Esophagus squamous epithelium (tissue), 5 donors: ENCODE results near the gene NOS1. TPM values are rescaled to one million over a fixed set of nuclear protein-coding genes. Genes with fewer than 3 reads are reported as not detected.

Experiments
- DNase-seq: peaks from one replicate; lab custom pipeline; 2025; lab: John Stamatoyannopoulos, UW
- H3K27ac ChIP-seq, 4 donors: fragments of 200-600 bp; sonication (generic); one replicate each; pipeline ENCODE4 v1.5.1; 2016 to 2019; ENCODE audit warnings: mild to moderate bottlenecking in 1 of 4
- H3K27me3 ChIP-seq, 4 donors: fragments of 200-600 bp; sonication (generic); 1 replicate in 3 of 4; 2 replicates in 1 of 4; pipeline versions ENCODE4 v1.5.1 to v1.6.0; 2017 to 2021; ENCODE audit warnings: antibody characterized with exemption in 1 of 4
- H3K36me3 ChIP-seq, 3 donors: fragments of 200-600 bp; sonication (generic); one replicate each; pipeline ENCODE4 v1.5.1; 2016 to 2019
- H3K4me1 ChIP-seq, 3 donors: fragments of 200-600 bp; sonication (generic); one replicate each; pipeline ENCODE4 v1.5.1; 2017 to 2019
- H3K4me3 ChIP-seq, 4 donors: fragments of 200-600 bp; sonication (generic); 1 replicate in 3 of 4; 2 replicates in 1 of 4; pipeline ENCODE4 v1.5.1; 2016 to 2019; ENCODE audit warnings: mild to moderate bottlenecking in 2 of 4, moderate library complexity in 1 of 4
- H3K9me3 ChIP-seq, 3 donors: fragments of 200-600 bp; sonication (generic); one replicate each; pipeline ENCODE4 v1.5.1; 2016 to 2019
- CTCF ChIP-seq, 6 experiments: fragments of 450-650 bp in 4 of 6; fragments of 200-600 bp in 2 of 6; sonication (generic) in 2 of 6; IDR thresholded peaks; one replicate each; pipeline ENCODE4 v1.5.1; 2016 to 2019; ENCODE audit warnings: antibody characterized with exemption in 6 of 6, mild to moderate bottlenecking in 4 of 6, moderate library complexity in 4 of 6
- POLR2A ChIP-seq, 4 donors: fragments of 450-650 bp; IDR thresholded peaks; one replicate each; pipeline ENCODE4 v1.6.1; 2017; ENCODE audit warnings: antibody characterized with exemption in 4 of 4, mild to moderate bottlenecking in 4 of 4, moderate library complexity in 3 of 4
- WGBS, 2 donors: methylation state at CpG; one replicate each; pipeline ENCODE4 v1.1.5; 2018; 5-methylcytosine and 5-hydroxymethylcytosine counted together
- intact Hi-C: fragments of 100-400 bp; cut with DNase I; formaldehyde crosslinking; loops from one replicate; pipeline ENCODE4 v1.15.0; 2022
- total RNA-seq, 4 donors: library from RNA; depleted of rRNA; stranded (reverse); fragments of >200 nt; gene quantifications; one replicate each; pipeline ENCODE4 v1.1.0, GENCODE V29; 2016
- donor health status: DM: yes; HTN: yes; CAD: no.

Gene NOS1
- total RNA-seq, 4 donors from 2014 or later: 0.49 to 1.9 (median 1.5) TPM

- no peak for TF ChIP-seq CTCF (IDR thresholded peaks at IDR 0.05)
- TF ChIP-seq POLR2A (IDR thresholded peaks at IDR 0.05): no peak
- peaks cover 0 to 99% (median 10%) of the 10 kb centered on the region in 4 donors for H3K27me3 ChIP-seq
- 0% methylated on average over 25 of the region's 91 CpGs; no CpG with 5 or more reads in 1 of the 2 donors for WGBS, 2 donors
- peak overlapping the region in 1 of 4 donors; percentile 14 for H3K27ac ChIP-seq
- H3K4me1 ChIP-seq: peaks cover 5 to 16% (median 6%) of the 10 kb centered on the region in 3 donors
- H3K9me3 ChIP-seq: no peaks in the 10 kb centered on the region
- H3K36me3 ChIP-seq: no peaks in the 10 kb centered on the region
- H3K4me3 ChIP-seq: peak overlapping the region; percentile 42 to 62 (median 46)
- intact Hi-C loops: no loop called here
- no peak for DNase-seq
These were observed 677 bp downstream of the NOS1 start for GRCh38 chr12:117360551-117361346.

- intact Hi-C loops: no loop called here
- DNase-seq: no peak
- peak overlapping the region; percentile 42 to 62 (median 46) for H3K4me3 ChIP-seq
- H3K36me3 ChIP-seq: no peaks in the 10 kb centered on the region
- no peak for TF ChIP-seq POLR2A (IDR thresholded peaks at IDR 0.05)
- TF ChIP-seq CTCF (IDR thresholded peaks at IDR 0.05): no peak
- peaks cover 5 to 16% (median 6%) of the 10 kb centered on the region in 3 donors for H3K4me1 ChIP-seq
- peaks cover 0 to 99% (median 10%) of the 10 kb centered on the region in 4 donors for H3K27me3 ChIP-seq
- H3K9me3 ChIP-seq: no peaks in the 10 kb centered on the region
- WGBS, 2 donors: 0% methylated on average over 1 of the region's 23 CpGs; no CpG with 5 or more reads in 1 of the 2 donors
- peak overlapping the region in 1 of 4 donors; percentile 14 for H3K27ac ChIP-seq
These were observed 1.2 kb downstream of the NOS1 start for GRCh38 chr12:117360222-117360550.

- intact Hi-C loops: no loop called here
- no peaks in the 10 kb centered on the region for H3K36me3 ChIP-seq
- H3K4me3 ChIP-seq: no peak overlapping the region
- 30 to 61% methylated on average over 12 to 28 of the region's 42 CpGs for WGBS, 2 donors
- H3K9me3 ChIP-seq: no peaks in the 10 kb centered on the region
- DNase-seq: no peak
- no peak overlapping the region for H3K27ac ChIP-seq
- peaks cover 5 to 16% (median 6%) of the 10 kb centered on the region in 3 donors for H3K4me1 ChIP-seq
- TF ChIP-seq POLR2A (IDR thresholded peaks at IDR 0.05) (no peak), CTCF (IDR thresholded peaks at IDR 0.05) (no peak)
- peaks cover 0 to 98% (median 10%) of the 10 kb centered on the region in 4 donors for H3K27me3 ChIP-seq
These were observed 2.2 kb downstream of the NOS1 start for GRCh38 chr12:117359029-117359845.

GRCh38 chr12:117356048-117356447 is 5.4 kb downstream of the NOS1 start:
- TF ChIP-seq CTCF (IDR thresholded peaks at IDR 0.05): no peak
- TF ChIP-seq POLR2A (IDR thresholded peaks at IDR 0.05): no peak
- Histone ChIP-seq H3K4me1 (peaks cover 2 to 17% (median 5%) of the 10 kb centered on the region in 3 donors), H3K27ac (no peak overlapping the region), H3K27me3 (peaks cover 0 to 83% (median 8%) of the 10 kb centered on the region in 4 donors), H3K4me3 (no peak overlapping the region), H3K9me3 (no peaks in the 10 kb centered on the region), H3K36me3 (no peaks in the 10 kb centered on the region)
- no peak for DNase-seq
- intact Hi-C loops: no loop called here
- WGBS, 2 donors: 9 to 17% methylated on average over 1 of the region's 1 CpG

- peaks cover 0 to 23% (median 5%) of the 10 kb centered on the region in 3 donors for H3K4me1 ChIP-seq
- intact Hi-C loops: no loop called here
These were observed 8.5 kb downstream of the NOS1 start for GRCh38 chr12:117352883-117353282.

More at GRCh38 chr12:117352883-117353282, 8.5 kb downstream of the NOS1 start:
- no peaks in the 10 kb centered on the region for H3K36me3 ChIP-seq
- H3K9me3 ChIP-seq: no peaks in the 10 kb centered on the region
- H3K27ac ChIP-seq: no peak overlapping the region
- peaks cover 0 to 51% (median 0%) of the 10 kb centered on the region in 4 donors for H3K27me3 ChIP-seq
- no peak for TF ChIP-seq POLR2A (IDR thresholded peaks at IDR 0.05)
- TF ChIP-seq CTCF (IDR thresholded peaks at IDR 0.05): no peak
- DNase-seq: no peak
- H3K4me3 ChIP-seq: no peak overlapping the region
